22Rv1 (cell line): ENCODE data around the gene RFPL2.
"Not testable (repeated sequence)": the region's sequence is repeated elsewhere in the genome, so short reads cannot be mapped to it uniquely, and the experiment has no call there.

Experiments used
- H3K27ac ChIP-seq: fragments of 450-650 bp; 2 replicates; pipeline ENCODE4 v1.5.1; 2017
- CTCF ChIP-seq: fragments of 450-650 bp; IDR thresholded peaks from 2 replicates; pipeline ENCODE4 v1.5.1; 2017; ENCODE audit warnings: mild to moderate bottlenecking
- ZFX ChIP-seq: fragments of 450-650 bp; IDR thresholded peaks from 2 replicates; pipeline ENCODE4 v1.6.1; 2017; ENCODE audit warnings: antibody characterized with exemption, borderline replicate concordance

Gene RFPL2

GRCh38 chr22:32175683-32176644 is 28.9 kb downstream of the RFPL2 start:
- no peak; the same call in 1 of the 2 replicates for TF ChIP-seq CTCF
- TF ChIP-seq ZFX = no peak
- H3K27ac ChIP-seq = no peak overlapping the region

GRCh38 chr22:32175115-32175514 is 29.8 kb downstream of the RFPL2 start:
- TF ChIP-seq ZFX = no peak
- no peak for TF ChIP-seq CTCF
- no peak overlapping the region for H3K27ac ChIP-seq

- H3K27ac ChIP-seq = no peak overlapping the region
- TF ChIP-seq ZFX (no peak), CTCF (no peak)
Observed at GRCh38 chr22:32165681-32166080, 39.2 kb downstream of the RFPL2 start.

- no peak overlapping the region for H3K27ac ChIP-seq
- no peak for TF ChIP-seq CTCF
- TF ChIP-seq ZFX = no peak
Observed at GRCh38 chr22:32164075-32164860, 40.6 kb downstream of the RFPL2 start.

GRCh38 chr22:32160411-32160810 is 44.5 kb downstream of the RFPL2 start:
- not testable (repeated sequence) for H3K27ac ChIP-seq

GRCh38 chr22:32158712-32159533 is 46.0 kb downstream of the RFPL2 start, which contains the start of gene C22orf42:
C22orf42 (minus strand) TSS chr22:32159303; CDS start chr22:32159215, 88 bp downstream.
- H3K27ac ChIP-seq = no peak within 1 kb of the TSS
- no peak for TF ChIP-seq ZFX
- TF ChIP-seq CTCF = no peak

- not testable (repeated sequence) for H3K27ac ChIP-seq
Observed at GRCh38 chr22:32157632-32158031, 47.2 kb downstream of the RFPL2 start.

- not testable (repeated sequence) for H3K27ac ChIP-seq
Observed at GRCh38 chr22:32154727-32155126, 50.1 kb downstream of the RFPL2 start.

GRCh38 chr22:32151641-32152040 is 53.2 kb downstream of the RFPL2 start:
- not testable (repeated sequence) for H3K27ac ChIP-seq

GRCh38 chr22:32150647-32151046 is 54.2 kb downstream of the RFPL2 start:
- H3K27ac ChIP-seq = not testable (repeated sequence)

- H3K27ac ChIP-seq = not testable (repeated sequence)
Observed at GRCh38 chr22:32148372-32148771, 56.5 kb downstream of the RFPL2 start.

- not testable (repeated sequence) for H3K27ac ChIP-seq
Observed at GRCh38 chr22:32147128-32147527, 57.7 kb downstream of the RFPL2 start.
